GM12878 (cell line): ENCODE results near the gene CST1. TPM values are rescaled to one million over a fixed set of nuclear protein-coding genes. Genes with fewer than 3 reads are reported as not detected.

Experiments
- EGR1 ChIP-seq, 2 experiments: IDR thresholded peaks; 1 replicate in 1 of 2; 2 replicates in 1 of 2; pipeline ENCODE4 v1.6.1; 2011 to 2012; ENCODE audit warnings: low read depth in 2 of 2, low read length in 2 of 2, borderline replicate concordance in 1 of 2, mild to moderate bottlenecking in 1 of 2, moderate library complexity in 1 of 2
- FOXM1 ChIP-seq: IDR thresholded peaks from 2 replicates; pipeline ENCODE4 v1.6.1; 2012; ENCODE audit warnings: low read depth, mild to moderate bottlenecking, inconsistent platforms, low read length, moderate library complexity
- MLLT1 ChIP-seq: fragments of 450-650 bp; IDR thresholded peaks from 2 replicates; pipeline ENCODE4 v1.6.1; 2016; ENCODE audit warnings: mild to moderate bottlenecking
- NFXL1 ChIP-seq: fragments of 450-650 bp; IDR thresholded peaks from 2 replicates; pipeline ENCODE4 v1.6.1; 2017; ENCODE audit warnings: antibody characterized with exemption, mild to moderate bottlenecking, borderline replicate concordance
- NR2F1 ChIP-seq: fragments of 450-650 bp; conservative IDR thresholded peaks from 2 replicates; pipeline ENCODE4 v1.6.1; 2017; ENCODE audit warnings: mild to moderate bottlenecking
- POLR2AphosphoS2 ChIP-seq: IDR thresholded peaks from 2 replicates; pipeline ENCODE4 v1.6.1; 2011; ENCODE audit warnings: low read depth, mild to moderate bottlenecking, low read length, improper control_type of control experiment, moderate library complexity
- POU2F2 ChIP-seq: IDR thresholded peaks from 3 replicates; pipeline ENCODE4 v1.6.1; 2011; ENCODE audit warnings: low read depth, mild to moderate bottlenecking, low read length, borderline replicate concordance
- STAT1 ChIP-seq: fragments of 450-650 bp; conservative IDR thresholded peaks from 2 replicates; pipeline ENCODE4 v1.6.1; 2014; ENCODE audit warnings: antibody characterized with exemption, mild to moderate bottlenecking
- TARDBP ChIP-seq: IDR thresholded peaks from 2 replicates; pipeline ENCODE4 v1.6.1; 2016; ENCODE audit warnings: borderline replicate concordance
- ZBTB4 ChIP-seq: fragments of 450-650 bp; formaldehyde crosslinking; IDR thresholded peaks from 2 replicates; pipeline ENCODE4 v1.4.0; 2022; ENCODE audit warnings: mild to moderate bottlenecking, moderate library complexity
- ZNF207 ChIP-seq: fragments of 450-650 bp; IDR thresholded peaks from 2 replicates; pipeline ENCODE4 v1.6.1; 2014; ENCODE audit warnings: antibody characterized with exemption, mild to moderate bottlenecking, borderline replicate concordance
- ZNF217 ChIP-seq: fragments of 450-650 bp; IDR thresholded peaks from 2 replicates; pipeline ENCODE4 v1.6.1; 2017; ENCODE audit warnings: antibody characterized with exemption, mild to moderate bottlenecking
- polyA plus RNA-seq, 11 experiments: library from polyadenylated mRNA; depleted of rRNA in 4 of 11; unstranded in 6 of 11; stranded (reverse) in 5 of 11; fragments of >200 nt; fragmentation: Nextera tagmentation in 4 of 11; fragmentation: Illumina TruSeq in 1 of 11; extraction: Ambion mirVana in 4 of 11; extraction: Trizol in 1 of 11; gene quantifications; 1 replicate in 1 of 11; 2 replicates in 10 of 11; pipeline versions ENCODE4 v1.2.1 to v1.2.3, GENCODE V29; 2011 to 2016; ENCODE audit warnings: inconsistent platforms in 2 of 11, missing spikeins in 2 of 11, low read depth in 1 of 11
- total RNA-seq, 4 experiments: library from RNA; depleted of rRNA in 3 of 4; stranded (reverse); fragments of >200 nt in 3 of 4; fragmentation: Illumina TruSeq in 1 of 4; extraction: Trizol in 1 of 4; gene quantifications; 2 replicates each; pipeline versions ENCODE4 v1.2.1 to v1.2.3, GENCODE V29; 2013 to 2021
- TF ChIP-seq, protein P1 (sequence below), 3 experiments: IDR thresholded peaks in 2 of 3; conservative IDR thresholded peaks in 1 of 3; 2 replicates each; pipeline ENCODE4 v1.5.1; 2011; ENCODE audit warnings: low read depth in 3 of 3, low read length in 3 of 3, mild to moderate bottlenecking in 3 of 3, control low read depth in 2 of 3, moderate library complexity in 2 of 3, inconsistent platforms in 1 of 3, mixed read lengths in 1 of 3; ENCODE audit not compliant: control insufficient read depth in 2 of 3, insufficient read depth in 1 of 3; ENCODE audit errors: extremely low read depth in 1 of 3

CST1 gene
- total and polyA plus RNA-seq, 10 of the 15 experiments (the other 5 are each of a cell fraction or from before 2014, with no cell fraction given), result not detected

GRCh38 chr20:23752481-23753193 is 1.9 kb upstream of the CST1 start (continued):
- TF ChIP-seq ZBTB4 (CRISPR knock-in tag), result no peak
- TF ChIP-seq ZNF207, result no peak
- TF ChIP-seq ZNF217, result no peak
- no peak for TF ChIP-seq TARDBP
- no peak for TF ChIP-seq STAT1
- TF ChIP-seq, protein P1, sequence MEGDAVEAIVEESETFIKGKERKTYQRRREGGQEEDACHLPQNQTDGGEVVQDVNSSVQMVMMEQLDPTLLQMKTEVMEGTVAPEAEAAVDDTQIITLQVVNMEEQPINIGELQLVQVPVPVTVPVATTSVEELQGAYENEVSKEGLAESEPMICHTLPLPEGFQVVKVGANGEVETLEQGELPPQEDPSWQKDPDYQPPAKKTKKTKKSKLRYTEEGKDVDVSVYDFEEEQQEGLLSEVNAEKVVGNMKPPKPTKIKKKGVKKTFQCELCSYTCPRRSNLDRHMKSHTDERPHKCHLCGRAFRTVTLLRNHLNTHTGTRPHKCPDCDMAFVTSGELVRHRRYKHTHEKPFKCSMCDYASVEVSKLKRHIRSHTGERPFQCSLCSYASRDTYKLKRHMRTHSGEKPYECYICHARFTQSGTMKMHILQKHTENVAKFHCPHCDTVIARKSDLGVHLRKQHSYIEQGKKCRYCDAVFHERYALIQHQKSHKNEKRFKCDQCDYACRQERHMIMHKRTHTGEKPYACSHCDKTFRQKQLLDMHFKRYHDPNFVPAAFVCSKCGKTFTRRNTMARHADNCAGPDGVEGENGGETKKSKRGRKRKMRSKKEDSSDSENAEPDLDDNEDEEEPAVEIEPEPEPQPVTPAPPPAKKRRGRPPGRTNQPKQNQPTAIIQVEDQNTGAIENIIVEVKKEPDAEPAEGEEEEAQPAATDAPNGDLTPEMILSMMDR (IDR thresholded peaks at IDR 0.05 in 2 of 3, conservative IDR thresholded peaks at IDR 0.05 in 1 of 3; ENCODE audit: control insufficient read depth in 2 of 3, extremely low read depth in 1 of 3, insufficient read depth in 1 of 3, low read depth in 3 of 3, low read length in 3 of 3), result no peak
- no peak for TF ChIP-seq NFXL1
- TF ChIP-seq EGR1 (IDR thresholded peaks at IDR 0.05; ENCODE audit: borderline replicate concordance in 1 of 2, low read depth in 2 of 2, low read length in 2 of 2), result no peak
- no peak for TF ChIP-seq POU2F2
- TF ChIP-seq NR2F1, result no peak
- no peak for TF ChIP-seq POLR2AphosphoS2
- TF ChIP-seq FOXM1, result no peak
- no peak for TF ChIP-seq MLLT1
